ENCODE data around the gene GRPEL2. TPM values are rescaled to one million over a fixed set of nuclear protein-coding genes. Genes with fewer than 3 reads are reported as not detected.
A peak's percentile ranks its signal among the peaks of the same experiment; 100 is the strongest.

Gene GRPEL2
- total and polyA plus RNA-seq, 8 donors = 1.4 to 19.1 (median 7.0) TPM

- Histone ChIP-seq H3K4me3 (no peak overlapping the region), H3K27ac (no peak overlapping the region), H3K36me3 (peaks cover 0 to 12% (median 3%) of the 10 kb centered on the region in 4 donors), H3K9me3 (no peaks in the 10 kb centered on the region), H3K4me1 (peaks cover 16 to 20% (median 18%) of the 10 kb centered on the region in 4 donors), H3K27me3 (no peaks in the 10 kb centered on the region)
- intact Hi-C loops (cut with DNase I; ENCODE audit: low total_unique reads) = no loop called here
- DNase-seq = peak in 1 of 2 donors; percentile 30
- TF ChIP-seq POLR2A (IDR thresholded peaks at IDR 0.05) = no peak
- no peak for TF ChIP-seq CTCF (IDR thresholded peaks at IDR 0.05)
- TF ChIP-seq EP300 (IDR thresholded peaks at IDR 0.05) = no peak
- no peak for TF ChIP-seq POLR2AphosphoS5 (IDR thresholded peaks at IDR 0.05)
These were observed 3.4 kb upstream of the GRPEL2 start for GRCh38 chr5:149341876-149342275.

GRCh38 chr5:149344151-149344550 lies 1.1 kb upstream of the GRPEL2 start:
- no peak for DNase-seq
- TF ChIP-seq POLR2A (IDR thresholded peaks at IDR 0.05) = no peak
- TF ChIP-seq CTCF (IDR thresholded peaks at IDR 0.05) = no peak
- no peak for TF ChIP-seq EP300 (IDR thresholded peaks at IDR 0.05)
- TF ChIP-seq POLR2AphosphoS5 (IDR thresholded peaks at IDR 0.05) = no peak
- Histone ChIP-seq H3K4me3 (peak overlapping the region in 1 of 4 donors; percentile 87), H3K27ac (peak overlapping the region in 3 of 5 donors; percentile 78 to 83 (median 83)), H3K36me3 (peaks cover 6 to 29% (median 16%) of the 10 kb centered on the region in 4 donors), H3K9me3 (no peaks in the 10 kb centered on the region), H3K4me1 (peaks cover 16 to 41% (median 23%) of the 10 kb centered on the region in 4 donors), H3K27me3 (no peaks in the 10 kb centered on the region)
- intact Hi-C loops (cut with DNase I; ENCODE audit: low total_unique reads) = no loop called here
- 62 to 78% (median 72%) methylated on average over 2 of the region's 2 CpGs for WGBS, 5 donors

- no peaks in the 10 kb centered on the region for H3K9me3 ChIP-seq
- no peaks in the 10 kb centered on the region for H3K27me3 ChIP-seq
- WGBS, 5 donors = 1 to 3% (median 2%) methylated on average over 10 to 11 of the region's 11 CpGs
- H3K4me3 ChIP-seq = peak overlapping the region; percentile 64 to 94 (median 80)
- TF ChIP-seq CTCF (IDR thresholded peaks at IDR 0.05) (no peak), POLR2AphosphoS5 (IDR thresholded peaks at IDR 0.05) (no peak), POLR2A (IDR thresholded peaks at IDR 0.05) (no peak), EP300 (IDR thresholded peaks at IDR 0.05) (no peak)
- peak in 1 of 2 donors; percentile 51 for DNase-seq
- peak overlapping the region; percentile 70 to 83 (median 78) for H3K27ac ChIP-seq
- peaks cover 16 to 42% (median 23%) of the 10 kb centered on the region in 4 donors for H3K4me1 ChIP-seq
- intact Hi-C loops (cut with DNase I; ENCODE audit: low total_unique reads) = no loop called here
- peaks cover 22 to 36% (median 32%) of the 10 kb centered on the region in 4 donors for H3K36me3 ChIP-seq
These were observed 558 bp downstream of the GRPEL2 start for GRCh38 chr5:149345892-149346222.

- no peaks in the 10 kb centered on the region for H3K9me3 ChIP-seq
- no peak for TF ChIP-seq CTCF (IDR thresholded peaks at IDR 0.05)
- TF ChIP-seq EP300 (IDR thresholded peaks at IDR 0.05) = no peak
- TF ChIP-seq POLR2AphosphoS5 (IDR thresholded peaks at IDR 0.05) = no peak
- TF ChIP-seq POLR2A (IDR thresholded peaks at IDR 0.05) = no peak
These were observed 3.2 kb downstream of the GRPEL2 start for GRCh38 chr5:149348518-149348917.

More at GRCh38 chr5:149348518-149348917, 3.2 kb downstream of the GRPEL2 start:
- intact Hi-C loops (cut with DNase I; ENCODE audit: low total_unique reads) = no loop called here
- 74 to 93% (median 79%) methylated on average over 1 of the region's 1 CpG for WGBS, 5 donors
- Histone ChIP-seq H3K4me1 (peaks cover 16 to 42% (median 23%) of the 10 kb centered on the region in 4 donors), H3K36me3 (peaks cover 33 to 63% (median 59%) of the 10 kb centered on the region in 4 donors), H3K27ac (peak overlapping the region in 2 of 5 donors; percentile 1 to 14), H3K27me3 (no peaks in the 10 kb centered on the region), H3K4me3 (no peak overlapping the region)
- no peak for DNase-seq
